Measurements from ENCODE around the gene BAD. TPM values are rescaled to one million over a fixed set of nuclear protein-coding genes. Genes with fewer than 3 reads are reported as not detected.

Gene BAD
- total RNA-seq, 1 donor from 2014 or later, result 19.0 TPM

DNA sequence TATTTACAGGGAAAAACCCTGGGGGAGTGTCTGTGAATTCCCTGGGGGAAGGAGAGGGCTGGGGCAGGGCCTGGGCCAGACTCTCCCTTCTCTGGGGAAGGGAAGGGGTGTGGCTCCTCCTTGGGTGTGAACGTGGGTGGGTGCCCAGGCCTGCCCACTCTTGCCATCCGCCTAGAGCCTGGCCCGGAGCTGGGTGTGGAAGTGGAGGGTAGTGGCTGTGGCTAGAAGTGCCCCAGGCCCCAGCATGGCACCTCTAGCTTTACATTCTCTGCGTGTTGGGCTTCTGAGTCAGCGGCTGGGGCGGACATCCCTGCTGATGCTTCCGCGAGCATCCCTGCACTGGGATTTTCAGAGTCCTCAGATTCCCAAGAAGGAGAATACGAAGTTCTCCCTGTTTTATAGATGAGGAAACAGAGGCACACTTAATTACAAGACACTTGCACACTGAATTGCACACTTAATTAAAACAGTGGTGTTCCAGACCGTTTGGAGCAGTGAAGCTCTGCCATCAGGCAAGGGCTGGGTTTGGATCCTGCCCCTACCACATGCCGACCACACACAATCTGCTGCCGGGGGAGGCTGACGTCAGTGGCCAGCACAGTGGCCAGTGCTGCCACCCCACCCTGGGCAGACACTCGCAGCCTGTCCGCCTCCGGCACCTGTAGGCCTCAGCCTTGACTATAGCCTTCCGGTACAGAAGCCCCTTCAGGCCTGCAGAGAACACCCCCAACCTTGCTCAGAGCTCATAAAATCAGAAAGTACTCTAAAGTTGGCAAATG is 7.6 kb downstream of the BAD start:
- Mint-ChIP-seq H3K4me3 (no peak overlapping the region), H3K36me3 (peaks cover 10% of the 10 kb centered on the region), H3K27ac (no peak overlapping the region), H3K4me1 (peaks cover 18% of the 10 kb centered on the region), H3K9me3 (no peaks in the 10 kb centered on the region), H3K27me3 (ENCODE audit: insufficient read depth, low read depth) (no peaks in the 10 kb centered on the region)
- Histone ChIP-seq H3K9me3 (ENCODE audit: low read depth) (no peaks in the 10 kb centered on the region), H3F3A (ENCODE audit: low read depth) (peaks cover 7% of the 10 kb centered on the region), H3K27me3 (no peaks in the 10 kb centered on the region), H3K79me2 (ENCODE audit: low read depth) (no peaks in the 10 kb centered on the region), H3K36me3 (no peaks in the 10 kb centered on the region), H3K27ac (no peak overlapping the region), H3K9ac (no peak overlapping the region), H3K4me3 (no peak overlapping the region), H3K4me1 (peaks cover 4% of the 10 kb centered on the region), H4K20me1 (ENCODE audit: low read depth) (no peaks in the 10 kb centered on the region), H2AFZ (replicated peaks) (no peak overlapping the region), H3K4me2 (no peak overlapping the region)
- TF ChIP-seq CTCF (IDR thresholded peaks at IDR 0.05) (no peak), EZH2phosphoT487 (IDR thresholded peaks at IDR 0.05) (no peak), EZH2 (IDR thresholded peaks at IDR 0.05) (no peak)
- no peak for DNase-seq (ENCODE audit: low spot score)

GRCh38 chr11:64275841-64276240 is 8.6 kb downstream of the BAD start:
- no peak overlapping the region for H3K27ac Mint-ChIP-seq
- TF ChIP-seq EZH2 (IDR thresholded peaks at IDR 0.05), result no peak
- TF ChIP-seq CTCF (IDR thresholded peaks at IDR 0.05), result no peak
- TF ChIP-seq EZH2phosphoT487 (IDR thresholded peaks at IDR 0.05), result no peak
- peaks cover 20% of the 10 kb centered on the region for H3K4me1 Mint-ChIP-seq

DNA sequence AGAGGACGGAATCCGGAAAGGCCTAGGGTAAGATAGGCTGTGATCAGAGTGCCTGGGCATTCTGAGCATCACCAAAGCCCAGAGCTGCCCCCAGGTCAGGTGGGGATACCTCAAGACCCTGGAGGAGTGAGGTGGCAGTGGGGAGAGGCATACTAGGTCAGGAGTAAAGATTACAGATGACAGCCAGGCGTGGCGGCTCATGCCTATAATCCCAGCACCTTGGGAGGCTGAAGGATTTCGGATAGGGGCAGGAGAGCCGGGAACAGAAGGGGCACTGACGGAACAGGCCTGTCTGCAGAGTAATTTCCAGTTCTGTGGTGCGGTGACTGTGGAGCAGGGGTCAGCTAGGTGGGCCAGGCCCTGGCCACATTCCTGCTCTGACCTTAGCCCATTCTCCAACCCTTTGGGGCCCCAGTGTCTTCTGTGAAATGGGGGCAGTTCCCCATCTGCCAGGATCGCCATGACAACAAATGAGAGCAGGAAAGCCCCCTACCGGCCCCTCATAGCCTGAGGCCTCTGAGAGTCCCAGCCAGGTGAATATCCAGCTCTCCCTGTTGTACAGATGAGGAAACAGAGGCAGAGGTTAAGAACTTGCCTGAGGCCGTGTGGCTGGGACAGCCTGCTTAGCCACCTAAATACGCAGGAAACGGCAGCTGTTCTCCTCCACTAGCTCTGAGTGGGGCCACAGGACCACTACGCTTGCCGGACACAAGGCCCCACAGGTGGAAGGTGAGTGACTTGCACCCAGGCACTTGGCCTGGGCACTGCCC is 9.2 kb downstream of the BAD start:
- Histone ChIP-seq H3F3A (ENCODE audit: low read depth) (peaks cover 13% of the 10 kb centered on the region), H3K4me2 (no peak overlapping the region), H3K36me3 (no peaks in the 10 kb centered on the region), H3K27me3 (no peaks in the 10 kb centered on the region), H3K9me3 (ENCODE audit: low read depth) (no peaks in the 10 kb centered on the region), H3K79me2 (ENCODE audit: low read depth) (no peaks in the 10 kb centered on the region), H3K27ac (no peak overlapping the region), H3K9ac (no peak overlapping the region), H4K20me1 (ENCODE audit: low read depth) (no peaks in the 10 kb centered on the region), H3K4me1 (peaks cover 5% of the 10 kb centered on the region), H2AFZ (replicated peaks) (no peak overlapping the region), H3K4me3 (no peak overlapping the region)
- Mint-ChIP-seq H3K27ac (no peak overlapping the region), H3K27me3 (ENCODE audit: insufficient read depth, low read depth) (peaks cover 6% of the 10 kb centered on the region), H3K4me1 (peaks cover 22% of the 10 kb centered on the region), H3K9me3 (no peaks in the 10 kb centered on the region), H3K36me3 (peaks cover 5% of the 10 kb centered on the region), H3K4me3 (no peak overlapping the region)
- no peak for DNase-seq (ENCODE audit: low spot score)
- TF ChIP-seq EZH2phosphoT487 (IDR thresholded peaks at IDR 0.05), result no peak
- no peak for TF ChIP-seq EZH2 (IDR thresholded peaks at IDR 0.05)
- no peak for TF ChIP-seq CTCF (IDR thresholded peaks at IDR 0.05)

More at GRCh38 chr11:64275841-64276240, 8.6 kb downstream of the BAD start:
- H3K9me3 Mint-ChIP-seq, result no peaks in the 10 kb centered on the region
- H4K20me1 ChIP-seq (ENCODE audit: low read depth), result no peaks in the 10 kb centered on the region
- H3K79me2 ChIP-seq (ENCODE audit: low read depth), result no peaks in the 10 kb centered on the region
- H3K4me1 ChIP-seq, result peaks cover 5% of the 10 kb centered on the region
- no peak overlapping the region for H3K4me2 ChIP-seq
- peaks cover 7% of the 10 kb centered on the region for H3F3A ChIP-seq (ENCODE audit: low read depth)
- no peaks in the 10 kb centered on the region for H3K27me3 ChIP-seq
- no peak overlapping the region for H3K4me3 ChIP-seq
- H3K36me3 ChIP-seq, result no peaks in the 10 kb centered on the region
- no peak overlapping the region for H3K9ac ChIP-seq
- H3K27ac ChIP-seq, result no peak overlapping the region
- peaks cover 5% of the 10 kb centered on the region for H3K36me3 Mint-ChIP-seq
- no peak for DNase-seq (ENCODE audit: low spot score)
- H3K4me3 Mint-ChIP-seq, result no peak overlapping the region
- H3K27me3 Mint-ChIP-seq (ENCODE audit: insufficient read depth, low read depth), result peaks cover 1% of the 10 kb centered on the region
- H3K9me3 ChIP-seq (ENCODE audit: low read depth), result no peaks in the 10 kb centered on the region
- H2AFZ ChIP-seq (replicated peaks), result no peak overlapping the region
